ENCODE measurements around the gene ZNF518A.

DNA sequence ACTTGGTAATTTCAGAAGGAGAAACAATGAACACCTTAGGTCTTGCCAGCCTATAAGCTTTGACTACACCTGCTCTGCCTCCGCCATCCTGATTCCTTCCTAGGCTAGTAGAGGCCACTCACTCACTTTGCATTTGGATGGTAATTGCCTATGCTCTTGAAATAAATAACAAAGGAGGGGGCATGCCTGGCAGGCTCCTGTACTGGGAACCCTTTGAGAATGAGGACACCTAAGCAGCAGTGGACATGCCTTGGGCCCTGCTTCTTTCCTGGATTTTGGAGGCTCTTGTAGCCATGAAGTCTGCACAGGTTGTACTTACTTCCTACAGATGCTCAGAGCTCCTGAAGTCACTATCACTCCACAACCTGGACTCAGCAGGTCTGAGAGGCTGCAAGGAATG lies 75.5 kb downstream of the ZNF518A start:
- TF ChIP-seq, protein P1, sequence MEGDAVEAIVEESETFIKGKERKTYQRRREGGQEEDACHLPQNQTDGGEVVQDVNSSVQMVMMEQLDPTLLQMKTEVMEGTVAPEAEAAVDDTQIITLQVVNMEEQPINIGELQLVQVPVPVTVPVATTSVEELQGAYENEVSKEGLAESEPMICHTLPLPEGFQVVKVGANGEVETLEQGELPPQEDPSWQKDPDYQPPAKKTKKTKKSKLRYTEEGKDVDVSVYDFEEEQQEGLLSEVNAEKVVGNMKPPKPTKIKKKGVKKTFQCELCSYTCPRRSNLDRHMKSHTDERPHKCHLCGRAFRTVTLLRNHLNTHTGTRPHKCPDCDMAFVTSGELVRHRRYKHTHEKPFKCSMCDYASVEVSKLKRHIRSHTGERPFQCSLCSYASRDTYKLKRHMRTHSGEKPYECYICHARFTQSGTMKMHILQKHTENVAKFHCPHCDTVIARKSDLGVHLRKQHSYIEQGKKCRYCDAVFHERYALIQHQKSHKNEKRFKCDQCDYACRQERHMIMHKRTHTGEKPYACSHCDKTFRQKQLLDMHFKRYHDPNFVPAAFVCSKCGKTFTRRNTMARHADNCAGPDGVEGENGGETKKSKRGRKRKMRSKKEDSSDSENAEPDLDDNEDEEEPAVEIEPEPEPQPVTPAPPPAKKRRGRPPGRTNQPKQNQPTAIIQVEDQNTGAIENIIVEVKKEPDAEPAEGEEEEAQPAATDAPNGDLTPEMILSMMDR (IDR thresholded peaks at IDR 0.05; ENCODE audit: extremely low read depth in 1 of 2, insufficient read depth in 1 of 2, low read depth in 1 of 2, low read length in 2 of 2) = no peak
- no peak for TF ChIP-seq POLR2A (IDR thresholded peaks at IDR 0.05; ENCODE audit: low read depth, low read length)
- no peak for TF ChIP-seq POLR2AphosphoS5 (IDR thresholded peaks at IDR 0.05; ENCODE audit: insufficient read depth, low read depth, low read length)
- no peak for TF ChIP-seq MYC (IDR thresholded peaks at IDR 0.05; ENCODE audit: low read depth, low read length)
- no peak for TF ChIP-seq JUN (IDR thresholded peaks at IDR 0.05; ENCODE audit: borderline replicate concordance, insufficient read depth, insufficient read length, low read depth)
- TF ChIP-seq EZH2 (IDR thresholded peaks at IDR 0.05; ENCODE audit: borderline replicate concordance, low read depth, low read length, severe bottlenecking) = no peak
- TF ChIP-seq GATA2 (IDR thresholded peaks at IDR 0.05; ENCODE audit: insufficient read depth, insufficient read length, low read depth, low read length) = no peak
- TF ChIP-seq FOS (IDR thresholded peaks at IDR 0.05; ENCODE audit: borderline replicate concordance, insufficient read depth, low read length) = no peak

All from endothelial cell of umbilical vein (primary cell).